T-helper 1 cell treated with Interleukin-12 subunit alpha and Interleukin-12 subunit beta and Interleukin-4 antibody, amounts not matched to agents 30 μg/mL and 1 μg/mL, for 36 hours (primary cell): Measurements from ENCODE around the gene APEX2.
"Not testable (repeated sequence)": the region's sequence is repeated elsewhere in the genome, so short reads cannot be mapped to it uniquely, and the experiment has no call there.

Source experiments
- H3K27ac Mint-ChIP-seq: one replicate; pipeline ENCODE4 v1.8.0; 2021; ENCODE audit warnings: mild to moderate bottlenecking, mixed read lengths
- H3K27me3 Mint-ChIP-seq: one replicate; pipeline ENCODE4 v1.8.0; 2021; ENCODE audit warnings: low read depth, mixed read lengths
- H3K36me3 Mint-ChIP-seq: one replicate; pipeline ENCODE4 v1.8.0; 2021; ENCODE audit warnings: low read depth, mixed read lengths
- H3K4me1 Mint-ChIP-seq: one replicate; pipeline ENCODE4 v1.8.0; 2021; ENCODE audit warnings: low read depth, mixed read lengths
- H3K4me3 Mint-ChIP-seq: one replicate; pipeline ENCODE4 v1.8.0; 2021; ENCODE audit warnings: mild to moderate bottlenecking, moderate library complexity, mixed read lengths
- H3K9me3 Mint-ChIP-seq: one replicate; pipeline ENCODE4 v1.8.0; 2021; ENCODE audit warnings: mixed read lengths

Gene APEX2

GRCh38 chrX:55039471-55039870, 39.3 kb downstream of the APEX2 start:
- H3K27ac Mint-ChIP-seq = no peak overlapping the region
- H3K36me3 Mint-ChIP-seq = no peaks in the 10 kb centered on the region
- no peaks in the 10 kb centered on the region for H3K4me1 Mint-ChIP-seq
- H3K4me3 Mint-ChIP-seq = no peak overlapping the region
- H3K9me3 Mint-ChIP-seq = no peaks in the 10 kb centered on the region
- H3K27me3 Mint-ChIP-seq = no peaks in the 10 kb centered on the region

- Mint-ChIP-seq H3K36me3 (no peaks in the 10 kb centered on the region), H3K4me1 (no peaks in the 10 kb centered on the region), H3K9me3 (no peaks in the 10 kb centered on the region), H3K27me3 (no peaks in the 10 kb centered on the region), H3K4me3 (no peak overlapping the region), H3K27ac (no peak overlapping the region)
Observed at GRCh38 chrX:55041514-55041913, 41.4 kb downstream of the APEX2 start.

- H3K27me3 Mint-ChIP-seq, H3K36me3 Mint-ChIP-seq, H3K27ac Mint-ChIP-seq, H3K4me1 Mint-ChIP-seq, H3K9me3 Mint-ChIP-seq, H3K4me3 Mint-ChIP-seq: not testable (repeated sequence)
Observed at GRCh38 chrX:55050599-55050998, 50.4 kb downstream of the APEX2 start.

GRCh38 chrX:55056820-55057674, 56.9 kb downstream of the APEX2 start:
- peak overlapping the region; percentile 77 for H3K4me3 Mint-ChIP-seq
- peaks cover 9% of the 10 kb centered on the region for H3K4me1 Mint-ChIP-seq
- H3K27ac Mint-ChIP-seq = no peak overlapping the region
- no peaks in the 10 kb centered on the region for H3K27me3 Mint-ChIP-seq
- no peaks in the 10 kb centered on the region for H3K9me3 Mint-ChIP-seq
- H3K36me3 Mint-ChIP-seq = no peaks in the 10 kb centered on the region

GRCh38 chrX:55057675-55058249, 57.6 kb downstream of the APEX2 start:
- no peaks in the 10 kb centered on the region for H3K36me3 Mint-ChIP-seq
- no peaks in the 10 kb centered on the region for H3K27me3 Mint-ChIP-seq
- H3K9me3 Mint-ChIP-seq = no peaks in the 10 kb centered on the region
- H3K27ac Mint-ChIP-seq = no peak overlapping the region
- peaks cover 9% of the 10 kb centered on the region for H3K4me1 Mint-ChIP-seq
- H3K4me3 Mint-ChIP-seq = peak overlapping the region; percentile 77
